Hepatocyte (in vitro differentiated cells): ENCODE data around the gene NCOA3. TPM values are rescaled to one million over a fixed set of nuclear protein-coding genes. Genes with fewer than 3 reads are reported as not detected.

Experiments
- DNase-seq: peaks from one replicate; pipeline ENCODE4 v3.0.0-alpha.2; 2016; ENCODE audit warnings: low spot score
- H2AFZ ChIP-seq: fragments of 200-600 bp; sonication (generic); 2 replicates; pipeline ENCODE4 v1.6.0; 2016; ENCODE audit warnings: antibody characterized with exemption, mild to moderate bottlenecking
- H3K27ac ChIP-seq: fragments of 200-600 bp; sonication (generic); 2 replicates; pipeline ENCODE4 v1.5.1; 2016; ENCODE audit warnings: mild to moderate bottlenecking
- H3K27me3 ChIP-seq: fragments of 200-600 bp; sonication (generic); 2 replicates; pipeline ENCODE4 v1.6.1; 2016
- H3K36me3 ChIP-seq: fragments of 200-600 bp; sonication (generic); replicated peaks from 2 replicates; pipeline ENCODE4 v1.5.1; 2016; ENCODE audit warnings: low read depth; ENCODE audit not compliant: insufficient read depth
- H3K4me1 ChIP-seq: fragments of 200-600 bp; sonication (generic); 2 replicates; pipeline ENCODE4 v1.5.1; 2016; ENCODE audit warnings: mild to moderate bottlenecking, moderate library complexity; ENCODE audit not compliant: insufficient read depth
- H3K4me2 ChIP-seq: fragments of 200-600 bp; sonication (generic); 2 replicates; pipeline ENCODE4 v1.6.0; 2016
- H3K4me3 ChIP-seq: fragments of 200-600 bp; sonication (generic); 2 replicates; pipeline ENCODE4 v1.5.1; 2016; ENCODE audit warnings: mild to moderate bottlenecking
- H3K79me2 ChIP-seq: fragments of 200-600 bp; sonication (generic); 2 replicates; pipeline ENCODE4 v1.6.0; 2017; ENCODE audit warnings: mild to moderate bottlenecking
- H3K9me2 ChIP-seq: fragments of 200-600 bp; sonication (generic); replicated peaks from 2 replicates; pipeline ENCODE4 v1.6.0; 2017; ENCODE audit warnings: mild to moderate bottlenecking; ENCODE audit not compliant: insufficient read depth
- H3K9me3 ChIP-seq: fragments of 200-600 bp; sonication (generic); 2 replicates; pipeline ENCODE4 v1.5.1; 2016; ENCODE audit warnings: low read depth, mild to moderate bottlenecking
- H4K20me1 ChIP-seq: fragments of 200-600 bp; sonication (generic); 2 replicates; pipeline ENCODE4 v1.6.0; 2016; ENCODE audit warnings: mild to moderate bottlenecking; ENCODE audit not compliant: insufficient read depth, poor library complexity, severe bottlenecking
- EZH2 ChIP-seq: fragments of 200-600 bp; sonication (generic); IDR thresholded peaks from 2 replicates; pipeline ENCODE4 v1.6.1; 2016; ENCODE audit warnings: antibody characterized with exemption, mild to moderate bottlenecking, borderline replicate concordance
- EZH2phosphoT487 ChIP-seq: fragments of 200-600 bp; sonication (generic); IDR thresholded peaks from one replicate; pipeline ENCODE4 v1.6.1; 2018; ENCODE audit warnings: antibody characterized with exemption, mild to moderate bottlenecking, low read depth, moderate library complexity; ENCODE audit not compliant: unreplicated experiment, severe bottlenecking
- WGBS: methylation state at CpG from one replicate; pipeline ENCODE4 v1.1.6; 2016; ENCODE audit warnings: low lambda C conversion rate; ENCODE audit errors: missing lambda C conversion rate; 5-methylcytosine and 5-hydroxymethylcytosine counted together
- polyA plus RNA-seq: library from polyadenylated mRNA; unstranded; fragments of >200 nt; fragmentation: Nextera tagmentation; extraction: Ambion mirVana; gene quantifications from 2 replicates; pipeline ENCODE4 v1.2.1, GENCODE V29; 2016
- total RNA-seq: library from RNA; depleted of rRNA; stranded (reverse); fragments of >200 nt; gene quantifications from 2 replicates; pipeline ENCODE4 v1.2.3, GENCODE V29; 2014
- TF ChIP-seq, protein P1 (sequence below): fragments of 200-600 bp; sonication (generic); IDR thresholded peaks from 2 replicates; pipeline ENCODE4 v1.5.1; 2016; ENCODE audit warnings: antibody characterized with exemption, mild to moderate bottlenecking; ENCODE audit not compliant: poor library complexity

NCOA3 gene
- total and polyA plus RNA-seq, 2 experiments from 2014 or later = 12.7 to 28.6 TPM

DNA sequence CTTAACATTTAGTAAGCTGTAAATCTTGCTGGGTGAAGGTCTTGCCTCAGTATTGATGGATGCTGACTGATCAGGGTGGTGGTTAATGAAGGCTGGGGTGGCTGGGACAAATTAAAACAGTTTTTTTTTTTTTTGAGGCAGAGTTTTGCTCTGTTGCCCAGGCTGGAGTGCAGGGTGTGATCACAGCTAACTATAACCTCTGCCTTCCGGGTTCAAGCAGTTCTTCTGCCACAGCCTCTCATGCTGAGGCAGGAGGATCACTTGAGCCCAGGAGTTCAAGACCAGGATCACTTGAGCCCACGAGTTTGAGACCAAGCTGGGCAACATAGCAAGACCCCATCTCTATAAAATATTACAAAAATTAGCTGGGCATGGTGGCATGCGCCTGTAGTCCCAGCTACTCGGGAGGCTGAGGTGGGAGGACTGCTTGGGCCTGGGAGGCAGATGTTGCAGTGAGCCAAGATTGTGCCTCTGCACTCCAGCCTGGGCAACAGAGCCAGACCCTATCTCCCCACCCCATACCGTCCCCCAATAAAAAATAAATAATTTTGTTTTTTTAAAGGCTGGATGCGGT lies 67.2 kb downstream of the NCOA3 start:
- H3K4me2 ChIP-seq = no peak overlapping the region
- WGBS = 100% methylated on average over 6 of the region's 6 CpGs
- H2AFZ ChIP-seq = no peak overlapping the region
- no peak overlapping the region for H3K27ac ChIP-seq
- H3K9me2 ChIP-seq = no peaks in the 10 kb centered on the region
- no peaks in the 10 kb centered on the region for H3K36me3 ChIP-seq
- peaks cover 3% of the 10 kb centered on the region for H4K20me1 ChIP-seq
- peaks cover 88% of the 10 kb centered on the region for H3K79me2 ChIP-seq
- H3K27me3 ChIP-seq = no peaks in the 10 kb centered on the region
- H3K9me3 ChIP-seq = no peaks in the 10 kb centered on the region
- no peak for TF ChIP-seq EZH2
- no peak for TF ChIP-seq EZH2phosphoT487
- TF ChIP-seq, protein P1, sequence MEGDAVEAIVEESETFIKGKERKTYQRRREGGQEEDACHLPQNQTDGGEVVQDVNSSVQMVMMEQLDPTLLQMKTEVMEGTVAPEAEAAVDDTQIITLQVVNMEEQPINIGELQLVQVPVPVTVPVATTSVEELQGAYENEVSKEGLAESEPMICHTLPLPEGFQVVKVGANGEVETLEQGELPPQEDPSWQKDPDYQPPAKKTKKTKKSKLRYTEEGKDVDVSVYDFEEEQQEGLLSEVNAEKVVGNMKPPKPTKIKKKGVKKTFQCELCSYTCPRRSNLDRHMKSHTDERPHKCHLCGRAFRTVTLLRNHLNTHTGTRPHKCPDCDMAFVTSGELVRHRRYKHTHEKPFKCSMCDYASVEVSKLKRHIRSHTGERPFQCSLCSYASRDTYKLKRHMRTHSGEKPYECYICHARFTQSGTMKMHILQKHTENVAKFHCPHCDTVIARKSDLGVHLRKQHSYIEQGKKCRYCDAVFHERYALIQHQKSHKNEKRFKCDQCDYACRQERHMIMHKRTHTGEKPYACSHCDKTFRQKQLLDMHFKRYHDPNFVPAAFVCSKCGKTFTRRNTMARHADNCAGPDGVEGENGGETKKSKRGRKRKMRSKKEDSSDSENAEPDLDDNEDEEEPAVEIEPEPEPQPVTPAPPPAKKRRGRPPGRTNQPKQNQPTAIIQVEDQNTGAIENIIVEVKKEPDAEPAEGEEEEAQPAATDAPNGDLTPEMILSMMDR = no peak
- peaks cover 6% of the 10 kb centered on the region for H3K4me1 ChIP-seq
- no peak overlapping the region for H3K4me3 ChIP-seq
- DNase-seq = no peak

DNA sequence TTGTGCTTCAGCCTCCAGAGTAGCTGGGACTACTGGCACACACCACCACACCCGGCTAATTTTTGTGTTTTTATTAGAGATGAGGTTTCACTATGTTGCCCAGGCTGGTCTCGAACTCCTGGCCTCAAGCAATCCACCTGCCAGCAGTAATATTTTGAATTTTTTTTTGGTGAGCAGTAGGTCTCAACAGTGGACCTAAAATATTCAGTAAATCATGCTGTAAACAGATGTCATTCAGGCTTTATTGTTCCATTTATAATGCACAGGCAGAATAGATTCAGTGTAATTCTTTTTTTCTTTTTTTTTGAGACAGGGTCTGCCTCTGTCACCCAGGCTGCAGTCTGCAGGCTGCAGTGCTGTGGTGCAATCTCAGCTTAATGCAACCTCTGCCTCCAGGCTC lies 69.7 kb downstream of the NCOA3 start:
- no peak overlapping the region for H3K4me2 ChIP-seq
- H3K79me2 ChIP-seq = peaks cover 83% of the 10 kb centered on the region
- H3K4me3 ChIP-seq = no peak overlapping the region
- no peak for TF ChIP-seq EZH2phosphoT487
- no peak for TF ChIP-seq EZH2
- TF ChIP-seq, protein P1 = no peak
- H2AFZ ChIP-seq = no peak overlapping the region
- no peaks in the 10 kb centered on the region for H3K36me3 ChIP-seq
- H3K9me3 ChIP-seq = no peaks in the 10 kb centered on the region
- WGBS = 94% methylated on average over 2 of the region's 2 CpGs
- H4K20me1 ChIP-seq = peaks cover 3% of the 10 kb centered on the region
- no peak for DNase-seq
- H3K27ac ChIP-seq = no peak overlapping the region
- H3K4me1 ChIP-seq = peaks cover 25% of the 10 kb centered on the region
- no peaks in the 10 kb centered on the region for H3K9me2 ChIP-seq
- no peaks in the 10 kb centered on the region for H3K27me3 ChIP-seq

DNA sequence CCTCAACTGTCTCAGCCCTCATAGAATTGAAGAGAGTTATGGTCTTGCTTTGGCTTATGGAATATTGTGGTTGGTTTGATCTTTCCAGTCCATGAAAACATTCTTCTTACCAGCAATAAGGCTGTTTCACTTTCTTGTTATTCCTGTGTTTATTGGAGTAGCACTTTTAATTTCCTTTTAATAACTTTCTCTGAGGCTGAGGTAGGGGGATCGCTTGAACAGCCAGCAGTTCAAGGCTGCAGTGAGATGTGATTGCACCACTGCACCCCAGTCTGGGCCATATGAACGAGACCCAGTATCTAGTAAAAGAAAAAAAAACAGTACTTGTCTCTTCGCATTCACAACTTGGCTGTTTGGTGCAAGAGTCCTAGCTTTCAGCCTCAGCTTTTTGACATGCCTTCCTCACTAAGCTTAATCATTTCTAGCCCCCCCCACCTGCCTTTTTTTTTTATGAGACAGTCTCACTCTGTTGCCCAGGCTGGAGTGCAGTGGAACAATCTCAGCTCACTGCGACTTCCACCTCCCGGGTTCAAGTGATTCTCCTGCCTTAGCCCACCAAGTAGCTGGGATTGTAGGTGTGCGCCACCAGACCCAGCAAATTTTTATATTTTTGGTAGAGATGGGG lies 70.5 kb downstream of the NCOA3 start:
- Histone ChIP-seq H3K4me1 (peaks cover 32% of the 10 kb centered on the region), H4K20me1 (peaks cover 2% of the 10 kb centered on the region), H3K9me2 (no peaks in the 10 kb centered on the region), H3K27me3 (no peaks in the 10 kb centered on the region), H3K79me2 (peaks cover 77% of the 10 kb centered on the region), H3K36me3 (no peaks in the 10 kb centered on the region), H3K27ac (no peak overlapping the region), H3K4me2 (no peak overlapping the region), H3K4me3 (no peak overlapping the region), H3K9me3 (no peaks in the 10 kb centered on the region), H2AFZ (no peak overlapping the region)
- DNase-seq = no peak
- 97% methylated on average over 6 of the region's 6 CpGs for WGBS
- TF ChIP-seq, protein P1 = no peak
- TF ChIP-seq EZH2 = no peak
- TF ChIP-seq EZH2phosphoT487 = no peak

DNA sequence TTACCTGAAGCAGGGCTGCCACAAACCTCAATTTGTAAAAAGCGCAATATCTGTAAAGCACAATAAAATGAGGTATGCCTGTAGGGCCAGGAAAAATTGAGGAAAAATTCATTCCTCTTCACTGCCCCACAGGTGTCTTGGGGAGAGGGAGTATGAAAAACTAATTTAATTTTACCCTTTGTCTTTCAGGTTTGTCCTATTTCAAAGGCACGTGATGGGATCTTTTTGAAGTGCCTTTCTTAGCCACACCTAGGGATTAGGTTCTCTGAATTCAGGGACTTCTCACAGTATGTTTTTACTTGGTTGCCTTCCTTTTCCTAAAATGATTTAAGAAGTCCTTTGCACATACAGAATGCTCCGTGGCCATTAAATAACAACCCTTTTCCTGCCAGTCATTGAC lies 71.9 kb downstream of the NCOA3 start:
- H3K4me3 ChIP-seq = no peak overlapping the region
- H3K27me3 ChIP-seq = no peaks in the 10 kb centered on the region
- no peak for DNase-seq
- no peak overlapping the region for H2AFZ ChIP-seq
- peaks cover 30% of the 10 kb centered on the region for H3K4me1 ChIP-seq
- no peak overlapping the region for H3K27ac ChIP-seq
- H3K36me3 ChIP-seq = no peaks in the 10 kb centered on the region
- no peaks in the 10 kb centered on the region for H3K9me2 ChIP-seq
- TF ChIP-seq EZH2 (no peak), EZH2phosphoT487 (no peak)
- TF ChIP-seq, protein P1 = no peak
- peaks cover 3% of the 10 kb centered on the region for H4K20me1 ChIP-seq
- no peaks in the 10 kb centered on the region for H3K9me3 ChIP-seq
- H3K79me2 ChIP-seq = peaks cover 83% of the 10 kb centered on the region
- 55% methylated on average over 3 of the region's 3 CpGs for WGBS
- H3K4me2 ChIP-seq = no peak overlapping the region
